ENCODE results near the gene SLC25A34.

SLC25A34 gene

GRCh38 chr1:15733218-15733725 lies 2.8 kb upstream of the SLC25A34 start:
- DNase-seq (ENCODE audit: low read depth in 2 of 2, low spot score in 1 of 2) = no peak

- no peak for DNase-seq (ENCODE audit: low read depth in 2 of 2, low spot score in 1 of 2)
These were observed 2.3 kb upstream of the SLC25A34 start for GRCh38 chr1:15733726-15734226.

- DNase-seq (ENCODE audit: low read depth in 2 of 2, low spot score in 1 of 2) = no peak
These were observed 1.8 kb upstream of the SLC25A34 start for GRCh38 chr1:15734296-15734695.

GRCh38 chr1:15734901-15735300 lies 1.2 kb upstream of the SLC25A34 start:
- DNase-seq (ENCODE audit: low read depth in 2 of 2, low spot score in 1 of 2) = no peak

- no peak for DNase-seq (ENCODE audit: low read depth in 2 of 2, low spot score in 1 of 2)
These were observed 587 bp upstream of the SLC25A34 start for GRCh38 chr1:15735304-15736037.

- DNase-seq (ENCODE audit: low read depth in 2 of 2, low spot score in 1 of 2) = no peak
These were observed 819 bp downstream of the SLC25A34 start for GRCh38 chr1:15736892-15737261.

GRCh38 chr1:15737324-15738319 lies 1.6 kb downstream of the SLC25A34 start:
- DNase-seq (ENCODE audit: low read depth in 2 of 2, low spot score in 1 of 2) = no peak

GRCh38 chr1:15738416-15739113 lies 2.5 kb downstream of the SLC25A34 start:
- no peak for DNase-seq (ENCODE audit: low read depth in 2 of 2, low spot score in 1 of 2)

GRCh38 chr1:15739259-15739658 lies 3.2 kb downstream of the SLC25A34 start:
- DNase-seq (ENCODE audit: low read depth in 2 of 2, low spot score in 1 of 2) = no peak

- DNase-seq (ENCODE audit: low read depth in 2 of 2, low spot score in 1 of 2) = no peak
These were observed 3.7 kb downstream of the SLC25A34 start for GRCh38 chr1:15739745-15740144.

- DNase-seq (ENCODE audit: low read depth in 2 of 2, low spot score in 1 of 2) = peak; percentile 13 to 22
These were observed 5.1 kb downstream of the SLC25A34 start for GRCh38 chr1:15740924-15741850.

- no peak for DNase-seq (ENCODE audit: low read depth in 2 of 2, low spot score in 1 of 2)
These were observed 6.3 kb downstream of the SLC25A34 start, which contains the start of gene TMEM82 for GRCh38 chr1:15742339-15742801. TMEM82 (plus strand) TSS chr1:15742499; CDS start chr1:15742560, 61 bp downstream.

- no peak for DNase-seq (ENCODE audit: low read depth in 2 of 2, low spot score in 1 of 2)
These were observed 8.1 kb downstream of the SLC25A34 start for GRCh38 chr1:15744122-15744679.

- DNase-seq (ENCODE audit: low read depth in 2 of 2, low spot score in 1 of 2) = no peak
These were observed 11.3 kb downstream of the SLC25A34 start for GRCh38 chr1:15747378-15747777.

- DNase-seq (ENCODE audit: low read depth in 2 of 2, low spot score in 1 of 2) = no peak
These were observed 12.2 kb downstream of the SLC25A34 start for GRCh38 chr1:15748264-15748663.

GRCh38 chr1:15748690-15749398 lies 12.8 kb downstream of the SLC25A34 start:
- no peak for DNase-seq (ENCODE audit: low read depth in 2 of 2, low spot score in 1 of 2)

GRCh38 chr1:15749399-15750291 lies 13.6 kb downstream of the SLC25A34 start:
- DNase-seq (ENCODE audit: low read depth in 2 of 2, low spot score in 1 of 2) = no peak

GRCh38 chr1:15750924-15751323 lies 14.9 kb downstream of the SLC25A34 start:
- DNase-seq (ENCODE audit: low read depth in 2 of 2, low spot score in 1 of 2) = no peak

All from stimulated activated CD8-positive, alpha-beta memory T cell treated with anti-CD3 and anti-CD28 coated beads, Interleukin-4, amount 100 ng/mL, for 4 hours (primary cell).